HepG2 (cell line): Measurements from ENCODE around the gene TAS2R40.

Experiments
- BCLAF1 ChIP-seq: fragments of 450-650 bp; IDR thresholded peaks from 2 replicates; pipeline ENCODE4 v1.6.1; 2017; ENCODE audit warnings: mild to moderate bottlenecking
- CBFB ChIP-seq: sonication (generic); formaldehyde crosslinking; IDR thresholded peaks from 2 replicates; pipeline ENCODE4 v1.4.0; 2020; ENCODE audit warnings: missing genetic modification reagents
- SUZ12 ChIP-seq: fragments of 150-350 bp; IDR thresholded peaks from 2 replicates; pipeline ENCODE4 v1.6.1; 2014; ENCODE audit warnings: low read depth, low read length
- ZBTB33 ChIP-seq: sonication (generic); formaldehyde crosslinking; IDR thresholded peaks from 2 replicates; pipeline ENCODE4 v1.4.0; 2020; ENCODE audit warnings: missing genetic modification reagents
- ZNF24 ChIP-seq: fragments of 450-650 bp; IDR thresholded peaks from 2 replicates; pipeline ENCODE4 v1.6.1; 2017; ENCODE audit warnings: antibody characterized with exemption, mild to moderate bottlenecking
- ZNF614 ChIP-seq: IDR thresholded peaks from 2 replicates; pipeline ENCODE4 v1.6.1; 2018; ENCODE audit warnings: missing biosample characterization, missing genetic modification reagents, inconsistent platforms, borderline replicate concordance
- ZNF713 ChIP-seq: sonication (generic); formaldehyde crosslinking; IDR thresholded peaks from 2 replicates; pipeline ENCODE4 v1.4.0; 2020; ENCODE audit warnings: mild to moderate bottlenecking, missing genetic modification reagents
- ZNF740 ChIP-seq: sonication (generic); formaldehyde crosslinking; IDR thresholded peaks from 2 replicates; pipeline ENCODE4 v1.4.0; 2020; ENCODE audit warnings: missing genetic modification reagents
- ZZZ3 ChIP-seq: sonication (generic); formaldehyde crosslinking; IDR thresholded peaks from 2 replicates; pipeline ENCODE4 v1.4.0; 2020; ENCODE audit warnings: missing genetic modification reagents, mild to moderate bottlenecking, borderline replicate concordance
- TF ChIP-seq, protein P1 (sequence below): sonication (generic); formaldehyde crosslinking; IDR thresholded peaks from 2 replicates; pipeline ENCODE4 v1.5.0; 2020; ENCODE audit warnings: mild to moderate bottlenecking, missing genetic modification reagents, moderate library complexity
- TF ChIP-seq, protein P2 (sequence below): sonication (generic); formaldehyde crosslinking; IDR thresholded peaks from 2 replicates; pipeline ENCODE4 v1.8.1; 2023; ENCODE audit warnings: missing genetic modification reagents, inconsistent platforms, borderline replicate concordance
- TF ChIP-seq, protein P3 (sequence below): IDR thresholded peaks from 2 replicates; pipeline ENCODE4 v1.6.1; 2012; ENCODE audit warnings: inconsistent platforms

DNA sequence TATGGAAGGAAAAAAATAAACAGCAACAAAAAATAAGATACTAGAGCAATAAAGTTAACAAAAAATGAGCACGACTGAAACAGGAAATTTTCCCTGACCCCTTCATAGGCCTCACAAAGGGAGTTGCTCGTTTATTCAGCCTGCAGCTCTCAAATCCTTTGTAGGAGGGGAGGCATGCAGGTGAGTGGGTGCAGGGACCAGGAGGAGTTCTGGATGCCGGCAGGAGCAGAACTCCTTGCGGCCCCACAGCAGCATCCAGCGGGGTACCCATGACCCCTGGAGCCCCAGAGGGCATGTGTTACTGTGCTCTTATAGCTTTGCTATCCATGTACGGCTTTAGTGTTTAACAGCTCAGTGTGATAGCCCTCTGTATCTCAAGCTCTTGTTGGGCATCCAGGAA lies 32.8 kb upstream of the TAS2R40 start:
- no peak for TF ChIP-seq ZBTB33
- TF ChIP-seq, protein P1, sequence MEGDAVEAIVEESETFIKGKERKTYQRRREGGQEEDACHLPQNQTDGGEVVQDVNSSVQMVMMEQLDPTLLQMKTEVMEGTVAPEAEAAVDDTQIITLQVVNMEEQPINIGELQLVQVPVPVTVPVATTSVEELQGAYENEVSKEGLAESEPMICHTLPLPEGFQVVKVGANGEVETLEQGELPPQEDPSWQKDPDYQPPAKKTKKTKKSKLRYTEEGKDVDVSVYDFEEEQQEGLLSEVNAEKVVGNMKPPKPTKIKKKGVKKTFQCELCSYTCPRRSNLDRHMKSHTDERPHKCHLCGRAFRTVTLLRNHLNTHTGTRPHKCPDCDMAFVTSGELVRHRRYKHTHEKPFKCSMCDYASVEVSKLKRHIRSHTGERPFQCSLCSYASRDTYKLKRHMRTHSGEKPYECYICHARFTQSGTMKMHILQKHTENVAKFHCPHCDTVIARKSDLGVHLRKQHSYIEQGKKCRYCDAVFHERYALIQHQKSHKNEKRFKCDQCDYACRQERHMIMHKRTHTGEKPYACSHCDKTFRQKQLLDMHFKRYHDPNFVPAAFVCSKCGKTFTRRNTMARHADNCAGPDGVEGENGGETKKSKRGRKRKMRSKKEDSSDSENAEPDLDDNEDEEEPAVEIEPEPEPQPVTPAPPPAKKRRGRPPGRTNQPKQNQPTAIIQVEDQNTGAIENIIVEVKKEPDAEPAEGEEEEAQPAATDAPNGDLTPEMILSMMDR: no peak
- no peak for TF ChIP-seq BCLAF1
- no peak for TF ChIP-seq ZNF740 (CRISPR knock-in tag)
- no peak for TF ChIP-seq ZZZ3
- TF ChIP-seq CBFB (CRISPR knock-in tag): no peak
- no peak for TF ChIP-seq ZNF24
- TF ChIP-seq, protein P2, sequence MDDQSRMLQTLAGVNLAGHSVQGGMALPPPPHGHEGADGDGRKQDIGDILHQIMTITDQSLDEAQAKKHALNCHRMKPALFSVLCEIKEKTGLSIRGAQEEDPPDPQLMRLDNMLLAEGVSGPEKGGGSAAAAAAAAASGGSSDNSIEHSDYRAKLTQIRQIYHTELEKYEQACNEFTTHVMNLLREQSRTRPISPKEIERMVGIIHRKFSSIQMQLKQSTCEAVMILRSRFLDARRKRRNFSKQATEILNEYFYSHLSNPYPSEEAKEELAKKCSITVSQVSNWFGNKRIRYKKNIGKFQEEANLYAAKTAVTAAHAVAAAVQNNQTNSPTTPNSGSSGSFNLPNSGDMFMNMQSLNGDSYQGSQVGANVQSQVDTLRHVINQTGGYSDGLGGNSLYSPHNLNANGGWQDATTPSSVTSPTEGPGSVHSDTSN (CRISPR knock-in tag): no peak
- TF ChIP-seq, protein P3, sequence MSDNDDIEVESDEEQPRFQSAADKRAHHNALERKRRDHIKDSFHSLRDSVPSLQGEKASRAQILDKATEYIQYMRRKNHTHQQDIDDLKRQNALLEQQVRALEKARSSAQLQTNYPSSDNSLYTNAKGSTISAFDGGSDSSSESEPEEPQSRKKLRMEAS: no peak
- TF ChIP-seq ZNF614 (CRISPR knock-in tag): no peak
- TF ChIP-seq ZNF713 (CRISPR knock-in tag): no peak
- TF ChIP-seq SUZ12: no peak
